ENCODE results near the gene HIGD1B. TPM values are rescaled to one million over a fixed set of nuclear protein-coding genes. Genes with fewer than 3 reads are reported as not detected.

Gene HIGD1B
- total and polyA plus RNA-seq, 2 of the 13 experiments (the other 11 are each of a cell fraction or from before 2014, with no cell fraction given), result not detected

DNA sequence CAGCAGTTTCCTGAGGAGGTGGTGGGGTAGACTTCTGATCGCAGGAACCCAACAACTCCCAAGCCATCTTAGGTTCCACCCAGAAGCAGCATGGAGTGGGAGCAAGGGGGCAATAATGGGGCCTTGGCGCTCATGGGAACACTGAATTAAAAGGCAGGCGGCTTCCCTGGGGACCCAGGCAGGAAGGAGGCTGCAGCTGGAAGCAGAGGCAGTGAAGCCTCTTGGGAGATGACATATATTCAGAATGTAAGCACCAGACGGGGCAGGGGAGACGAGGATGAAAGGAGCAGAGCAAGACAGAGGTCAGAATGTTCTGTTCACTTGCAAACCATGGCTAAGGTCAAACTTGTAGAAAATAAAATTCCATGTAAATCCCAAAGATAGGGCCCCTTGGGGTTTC lies 2.9 kb downstream of the HIGD1B start:
- no peak for DNase-seq (ENCODE audit: low spot score)
- Histone ChIP-seq H3K4me2 (ENCODE audit: low read depth, low read length) (no peak overlapping the region), H3K9me3 (ENCODE audit: low read length) (no peaks in the 10 kb centered on the region), H3K27ac (ENCODE audit: extremely low read length, insufficient read depth, low read length) (no peak overlapping the region), H3K4me1 (ENCODE audit: insufficient read depth, low read length) (no peaks in the 10 kb centered on the region), H3K36me3 (replicated peaks in 1 of 2; ENCODE audit: control insufficient read depth in 1 of 2, insufficient read depth in 2 of 2, low read length in 2 of 2) (peaks cover 35 to 56% of the 10 kb centered on the region in 2 experiments), H3K4me3 (replicated peaks in 1 of 3; ENCODE audit: insufficient read depth in 1 of 3, low read depth in 2 of 3, low read length in 3 of 3) (no peak overlapping the region), H3K27me3 (ENCODE audit: control insufficient read depth in 1 of 2, insufficient read depth in 2 of 2, low read length in 2 of 2) (no peaks in the 10 kb centered on the region), H2AFZ (ENCODE audit: low read length) (no peak overlapping the region), H3K79me2 (ENCODE audit: insufficient read depth, low read length) (no peaks in the 10 kb centered on the region), H3K9ac (ENCODE audit: insufficient read depth, low read depth, low read length) (no peak overlapping the region), H4K20me1 (ENCODE audit: insufficient read depth, low read length) (no peaks in the 10 kb centered on the region; the same call in 1 of the 2 replicates)
- no TSS peak for BruUV-seq (replicated peaks)
- no peak for ATAC-seq
- CTCF ChIA-PET (ENCODE audit: low intra/inter-chr PET ratio, low total read pairs), result no interaction called here
- POLR2A ChIA-PET, result no interaction called here
- 95% methylated on average over 5 of the region's 5 CpGs for WGBS (ENCODE audit: low lambda C conversion rate)
- in situ Hi-C loops (cut with HindIII; ENCODE audit: extremely low pct_ligation_motif_present, low pct_unique_long_range_greater_than_20kb), result no loop called here
- intact Hi-C loops (cut with micrococcal nuclease; ENCODE audit: unreplicated experiment), result no loop called here
- no peak for FAIRE-seq
- TF ChIP-seq, protein P1, sequence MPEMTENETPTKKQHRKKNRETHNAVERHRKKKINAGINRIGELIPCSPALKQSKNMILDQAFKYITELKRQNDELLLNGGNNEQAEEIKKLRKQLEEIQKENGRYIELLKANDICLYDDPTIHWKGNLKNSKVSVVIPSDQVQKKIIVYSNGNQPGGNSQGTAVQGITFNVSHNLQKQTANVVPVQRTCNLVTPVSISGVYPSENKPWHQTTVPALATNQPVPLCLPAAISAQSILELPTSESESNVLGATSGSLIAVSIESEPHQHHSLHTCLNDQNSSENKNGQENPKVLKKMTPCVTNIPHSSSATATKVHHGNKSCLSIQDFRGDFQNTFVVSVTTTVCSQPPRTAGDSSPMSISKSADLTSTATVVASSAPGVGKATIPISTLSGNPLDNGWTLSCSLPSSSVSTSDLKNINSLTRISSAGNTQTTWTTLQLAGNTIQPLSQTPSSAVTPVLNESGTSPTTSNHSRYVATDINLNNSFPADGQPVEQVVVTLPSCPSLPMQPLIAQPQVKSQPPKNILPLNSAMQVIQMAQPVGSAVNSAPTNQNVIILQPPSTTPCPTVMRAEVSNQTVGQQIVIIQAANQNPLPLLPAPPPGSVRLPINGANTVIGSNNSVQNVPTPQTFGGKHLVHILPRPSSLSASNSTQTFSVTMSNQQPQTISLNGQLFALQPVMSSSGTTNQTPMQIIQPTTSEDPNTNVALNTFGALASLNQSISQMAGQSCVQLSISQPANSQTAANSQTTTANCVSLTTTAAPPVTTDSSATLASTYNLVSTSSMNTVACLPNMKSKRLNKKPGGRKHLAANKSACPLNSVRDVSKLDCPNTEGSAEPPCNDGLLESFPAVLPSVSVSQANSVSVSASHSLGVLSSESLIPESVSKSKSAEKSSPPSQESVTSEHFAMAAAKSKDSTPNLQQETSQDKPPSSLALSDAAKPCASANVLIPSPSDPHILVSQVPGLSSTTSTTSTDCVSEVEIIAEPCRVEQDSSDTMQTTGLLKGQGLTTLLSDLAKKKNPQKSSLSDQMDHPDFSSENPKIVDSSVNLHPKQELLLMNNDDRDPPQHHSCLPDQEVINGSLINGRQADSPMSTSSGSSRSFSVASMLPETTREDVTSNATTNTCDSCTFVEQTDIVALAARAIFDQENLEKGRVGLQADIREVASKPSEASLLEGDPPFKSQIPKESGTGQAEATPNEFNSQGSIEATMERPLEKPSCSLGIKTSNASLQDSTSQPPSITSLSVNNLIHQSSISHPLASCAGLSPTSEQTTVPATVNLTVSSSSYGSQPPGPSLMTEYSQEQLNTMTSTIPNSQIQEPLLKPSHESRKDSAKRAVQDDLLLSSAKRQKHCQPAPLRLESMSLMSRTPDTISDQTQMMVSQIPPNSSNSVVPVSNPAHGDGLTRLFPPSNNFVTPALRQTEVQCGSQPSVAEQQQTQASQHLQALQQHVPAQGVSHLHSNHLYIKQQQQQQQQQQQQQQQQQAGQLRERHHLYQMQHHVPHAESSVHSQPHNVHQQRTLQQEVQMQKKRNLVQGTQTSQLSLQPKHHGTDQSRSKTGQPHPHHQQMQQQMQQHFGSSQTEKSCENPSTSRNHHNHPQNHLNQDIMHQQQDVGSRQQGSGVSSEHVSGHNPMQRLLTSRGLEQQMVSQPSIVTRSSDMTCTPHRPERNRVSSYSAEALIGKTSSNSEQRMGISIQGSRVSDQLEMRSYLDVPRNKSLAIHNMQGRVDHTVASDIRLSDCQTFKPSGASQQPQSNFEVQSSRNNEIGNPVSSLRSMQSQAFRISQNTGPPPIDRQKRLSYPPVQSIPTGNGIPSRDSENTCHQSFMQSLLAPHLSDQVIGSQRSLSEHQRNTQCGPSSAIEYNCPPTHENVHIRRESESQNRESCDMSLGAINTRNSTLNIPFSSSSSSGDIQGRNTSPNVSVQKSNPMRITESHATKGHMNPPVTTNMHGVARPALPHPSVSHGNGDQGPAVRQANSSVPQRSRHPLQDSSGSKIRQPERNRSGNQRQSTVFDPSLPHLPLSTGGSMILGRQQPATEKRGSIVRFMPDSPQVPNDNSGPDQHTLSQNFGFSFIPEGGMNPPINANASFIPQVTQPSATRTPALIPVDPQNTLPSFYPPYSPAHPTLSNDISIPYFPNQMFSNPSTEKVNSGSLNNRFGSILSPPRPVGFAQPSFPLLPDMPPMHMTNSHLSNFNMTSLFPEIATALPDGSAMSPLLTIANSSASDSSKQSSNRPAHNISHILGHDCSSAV (CRISPR knock-in tag; IDR thresholded peaks at IDR 0.05; ENCODE audit: borderline replicate concordance), result no peak
- TF ChIP-seq, protein P2, sequence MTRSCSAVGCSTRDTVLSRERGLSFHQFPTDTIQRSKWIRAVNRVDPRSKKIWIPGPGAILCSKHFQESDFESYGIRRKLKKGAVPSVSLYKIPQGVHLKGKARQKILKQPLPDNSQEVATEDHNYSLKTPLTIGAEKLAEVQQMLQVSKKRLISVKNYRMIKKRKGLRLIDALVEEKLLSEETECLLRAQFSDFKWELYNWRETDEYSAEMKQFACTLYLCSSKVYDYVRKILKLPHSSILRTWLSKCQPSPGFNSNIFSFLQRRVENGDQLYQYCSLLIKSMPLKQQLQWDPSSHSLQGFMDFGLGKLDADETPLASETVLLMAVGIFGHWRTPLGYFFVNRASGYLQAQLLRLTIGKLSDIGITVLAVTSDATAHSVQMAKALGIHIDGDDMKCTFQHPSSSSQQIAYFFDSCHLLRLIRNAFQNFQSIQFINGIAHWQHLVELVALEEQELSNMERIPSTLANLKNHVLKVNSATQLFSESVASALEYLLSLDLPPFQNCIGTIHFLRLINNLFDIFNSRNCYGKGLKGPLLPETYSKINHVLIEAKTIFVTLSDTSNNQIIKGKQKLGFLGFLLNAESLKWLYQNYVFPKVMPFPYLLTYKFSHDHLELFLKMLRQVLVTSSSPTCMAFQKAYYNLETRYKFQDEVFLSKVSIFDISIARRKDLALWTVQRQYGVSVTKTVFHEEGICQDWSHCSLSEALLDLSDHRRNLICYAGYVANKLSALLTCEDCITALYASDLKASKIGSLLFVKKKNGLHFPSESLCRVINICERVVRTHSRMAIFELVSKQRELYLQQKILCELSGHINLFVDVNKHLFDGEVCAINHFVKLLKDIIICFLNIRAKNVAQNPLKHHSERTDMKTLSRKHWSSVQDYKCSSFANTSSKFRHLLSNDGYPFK (CRISPR knock-in tag; IDR thresholded peaks at IDR 0.05; ENCODE audit: borderline replicate concordance), result no peak
- TF ChIP-seq, protein P3, sequence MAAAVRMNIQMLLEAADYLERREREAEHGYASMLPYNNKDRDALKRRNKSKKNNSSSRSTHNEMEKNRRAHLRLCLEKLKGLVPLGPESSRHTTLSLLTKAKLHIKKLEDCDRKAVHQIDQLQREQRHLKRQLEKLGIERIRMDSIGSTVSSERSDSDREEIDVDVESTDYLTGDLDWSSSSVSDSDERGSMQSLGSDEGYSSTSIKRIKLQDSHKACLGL (CRISPR knock-in tag; IDR thresholded peaks at IDR 0.05), result no peak
- no peak for TF ChIP-seq EEA1 (CRISPR knock-in tag; IDR thresholded peaks at IDR 0.05; ENCODE audit: borderline replicate concordance)
- TF ChIP-seq ELF4 (CRISPR knock-in tag; IDR thresholded peaks at IDR 0.05; ENCODE audit: borderline replicate concordance), result no peak
- TF ChIP-seq, protein P4, sequence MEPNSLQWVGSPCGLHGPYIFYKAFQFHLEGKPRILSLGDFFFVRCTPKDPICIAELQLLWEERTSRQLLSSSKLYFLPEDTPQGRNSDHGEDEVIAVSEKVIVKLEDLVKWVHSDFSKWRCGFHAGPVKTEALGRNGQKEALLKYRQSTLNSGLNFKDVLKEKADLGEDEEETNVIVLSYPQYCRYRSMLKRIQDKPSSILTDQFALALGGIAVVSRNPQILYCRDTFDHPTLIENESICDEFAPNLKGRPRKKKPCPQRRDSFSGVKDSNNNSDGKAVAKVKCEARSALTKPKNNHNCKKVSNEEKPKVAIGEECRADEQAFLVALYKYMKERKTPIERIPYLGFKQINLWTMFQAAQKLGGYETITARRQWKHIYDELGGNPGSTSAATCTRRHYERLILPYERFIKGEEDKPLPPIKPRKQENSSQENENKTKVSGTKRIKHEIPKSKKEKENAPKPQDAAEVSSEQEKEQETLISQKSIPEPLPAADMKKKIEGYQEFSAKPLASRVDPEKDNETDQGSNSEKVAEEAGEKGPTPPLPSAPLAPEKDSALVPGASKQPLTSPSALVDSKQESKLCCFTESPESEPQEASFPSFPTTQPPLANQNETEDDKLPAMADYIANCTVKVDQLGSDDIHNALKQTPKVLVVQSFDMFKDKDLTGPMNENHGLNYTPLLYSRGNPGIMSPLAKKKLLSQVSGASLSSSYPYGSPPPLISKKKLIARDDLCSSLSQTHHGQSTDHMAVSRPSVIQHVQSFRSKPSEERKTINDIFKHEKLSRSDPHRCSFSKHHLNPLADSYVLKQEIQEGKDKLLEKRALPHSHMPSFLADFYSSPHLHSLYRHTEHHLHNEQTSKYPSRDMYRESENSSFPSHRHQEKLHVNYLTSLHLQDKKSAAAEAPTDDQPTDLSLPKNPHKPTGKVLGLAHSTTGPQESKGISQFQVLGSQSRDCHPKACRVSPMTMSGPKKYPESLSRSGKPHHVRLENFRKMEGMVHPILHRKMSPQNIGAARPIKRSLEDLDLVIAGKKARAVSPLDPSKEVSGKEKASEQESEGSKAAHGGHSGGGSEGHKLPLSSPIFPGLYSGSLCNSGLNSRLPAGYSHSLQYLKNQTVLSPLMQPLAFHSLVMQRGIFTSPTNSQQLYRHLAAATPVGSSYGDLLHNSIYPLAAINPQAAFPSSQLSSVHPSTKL (CRISPR knock-in tag; IDR thresholded peaks at IDR 0.05), result no peak
- no peak for TF ChIP-seq YEATS2 (CRISPR knock-in tag; IDR thresholded peaks at IDR 0.05; ENCODE audit: borderline replicate concordance)

Data from HepG2 (cell line).